Body of pancreas (tissue), 4 donors: Measurements from ENCODE around the gene GULP1.

Experiments used
- POLR2A ChIP-seq, 3 donors: fragments of 450-650 bp; IDR thresholded peaks; one replicate each; pipeline ENCODE4 v1.6.1; 2016; ENCODE audit warnings: antibody characterized with exemption in 3 of 3, mild to moderate bottlenecking in 2 of 3
- TF ChIP-seq, protein P1 (sequence below), 7 experiments: fragments of 450-650 bp in 4 of 7; fragments of 200-600 bp in 3 of 7; sonication (generic) in 3 of 7; IDR thresholded peaks; one replicate each; pipeline ENCODE4 v1.5.1; 2016 to 2019; ENCODE audit warnings: antibody characterized with exemption in 7 of 7

GRCh38 chr2:188315750-188316149 is 24.1 kb downstream of the GULP1 start:
- TF ChIP-seq, protein P1, sequence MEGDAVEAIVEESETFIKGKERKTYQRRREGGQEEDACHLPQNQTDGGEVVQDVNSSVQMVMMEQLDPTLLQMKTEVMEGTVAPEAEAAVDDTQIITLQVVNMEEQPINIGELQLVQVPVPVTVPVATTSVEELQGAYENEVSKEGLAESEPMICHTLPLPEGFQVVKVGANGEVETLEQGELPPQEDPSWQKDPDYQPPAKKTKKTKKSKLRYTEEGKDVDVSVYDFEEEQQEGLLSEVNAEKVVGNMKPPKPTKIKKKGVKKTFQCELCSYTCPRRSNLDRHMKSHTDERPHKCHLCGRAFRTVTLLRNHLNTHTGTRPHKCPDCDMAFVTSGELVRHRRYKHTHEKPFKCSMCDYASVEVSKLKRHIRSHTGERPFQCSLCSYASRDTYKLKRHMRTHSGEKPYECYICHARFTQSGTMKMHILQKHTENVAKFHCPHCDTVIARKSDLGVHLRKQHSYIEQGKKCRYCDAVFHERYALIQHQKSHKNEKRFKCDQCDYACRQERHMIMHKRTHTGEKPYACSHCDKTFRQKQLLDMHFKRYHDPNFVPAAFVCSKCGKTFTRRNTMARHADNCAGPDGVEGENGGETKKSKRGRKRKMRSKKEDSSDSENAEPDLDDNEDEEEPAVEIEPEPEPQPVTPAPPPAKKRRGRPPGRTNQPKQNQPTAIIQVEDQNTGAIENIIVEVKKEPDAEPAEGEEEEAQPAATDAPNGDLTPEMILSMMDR (IDR thresholded peaks at IDR 0.05): no peak
- no peak for TF ChIP-seq POLR2A (IDR thresholded peaks at IDR 0.05)
